Activated naive CD4-positive, alpha-beta T cell treated with anti-CD3 and anti-CD28 coated beads, Interleukin-2, amount 10 ng/mL, durations not matched to agents 7 days and 5 days (primary cell): ENCODE measurements around the gene DNAJB13.

Experiments
- CTCF ChIA-PET: fragments of 350-600 bp; sonication (Branson Sonifier 250); formaldehyde crosslinking; loops from one replicate; lab custom pipeline; 2021; ENCODE audit warnings: antibody characterized with exemption; lab: Charles Lee
- DNase-seq: peaks from one replicate; pipeline ENCODE4 v3.0.0-alpha.2; 2020
- H3K27ac Mint-ChIP-seq: one replicate; pipeline ENCODE4 v1.8.0; 2021; ENCODE audit warnings: mild to moderate bottlenecking, moderate library complexity, mixed read lengths
- H3K27me3 Mint-ChIP-seq: one replicate; pipeline ENCODE4 v1.8.0; 2021; ENCODE audit warnings: mild to moderate bottlenecking, mixed read lengths
- H3K36me3 Mint-ChIP-seq: one replicate; pipeline ENCODE4 v1.8.0; 2021; ENCODE audit warnings: mixed read lengths
- H3K4me1 Mint-ChIP-seq: one replicate; pipeline ENCODE4 v1.8.0; 2021; ENCODE audit warnings: mixed read lengths
- H3K4me3 Mint-ChIP-seq: one replicate; pipeline ENCODE4 v1.8.0; 2021; ENCODE audit warnings: mild to moderate bottlenecking, moderate library complexity, mixed read lengths
- H3K9me3 Mint-ChIP-seq: one replicate; pipeline ENCODE4 v1.8.0; 2021; ENCODE audit warnings: mixed read lengths

DNAJB13 gene

GRCh38 chr11:73940801-73941570, 9.8 kb upstream of the DNAJB13 start:
- no peaks in the 10 kb centered on the region for H3K4me1 Mint-ChIP-seq
- CTCF ChIA-PET: interaction anchor here (1.5 kb wide), 1 partner anchor 10 kb away, joined by 3 read pairs; no protein-coding TSS in a partner anchor
- no peak overlapping the region for H3K27ac Mint-ChIP-seq
- no peaks in the 10 kb centered on the region for H3K27me3 Mint-ChIP-seq
- no peaks in the 10 kb centered on the region for H3K9me3 Mint-ChIP-seq
- H3K4me3 Mint-ChIP-seq: no peak overlapping the region
- H3K36me3 Mint-ChIP-seq: no peaks in the 10 kb centered on the region
- no peak for DNase-seq

- H3K36me3 Mint-ChIP-seq: no peaks in the 10 kb centered on the region
- CTCF ChIA-PET: interaction anchor here (0.6 to 1.5 kb wide), 2 partner anchors 11 to 106 kb away, joined by 3 read pairs; no protein-coding TSS in a partner anchor
Measured at GRCh38 chr11:73942010-73942409, 8.8 kb upstream of the DNAJB13 start.

GRCh38 chr11:73944085-73944484, 6.7 kb upstream of the DNAJB13 start:
- no peak overlapping the region for H3K27ac Mint-ChIP-seq
- no peak overlapping the region for H3K4me3 Mint-ChIP-seq
- no peak for DNase-seq
- H3K36me3 Mint-ChIP-seq: no peaks in the 10 kb centered on the region
- no peaks in the 10 kb centered on the region for H3K9me3 Mint-ChIP-seq
- no peaks in the 10 kb centered on the region for H3K4me1 Mint-ChIP-seq
- H3K27me3 Mint-ChIP-seq: no peaks in the 10 kb centered on the region
- CTCF ChIA-PET: no interaction called here

More at GRCh38 chr11:73942010-73942409, 8.8 kb upstream of the DNAJB13 start:
- Mint-ChIP-seq H3K27me3 (no peaks in the 10 kb centered on the region), H3K4me1 (no peaks in the 10 kb centered on the region), H3K4me3 (no peak overlapping the region), H3K9me3 (no peaks in the 10 kb centered on the region), H3K27ac (no peak overlapping the region)
- no peak for DNase-seq

- no peaks in the 10 kb centered on the region for H3K4me1 Mint-ChIP-seq
Measured at GRCh38 chr11:73944901-73945300, 5.9 kb upstream of the DNAJB13 start.

GRCh38 chr11:73945396-73945795, 5.4 kb upstream of the DNAJB13 start:
- no peaks in the 10 kb centered on the region for H3K9me3 Mint-ChIP-seq
- no peaks in the 10 kb centered on the region for H3K36me3 Mint-ChIP-seq
- no peak overlapping the region for H3K27ac Mint-ChIP-seq
- no peaks in the 10 kb centered on the region for H3K27me3 Mint-ChIP-seq
- H3K4me3 Mint-ChIP-seq: no peak overlapping the region
- DNase-seq: no peak
- CTCF ChIA-PET: no interaction called here
- H3K4me1 Mint-ChIP-seq: no peaks in the 10 kb centered on the region

More at GRCh38 chr11:73944901-73945300, 5.9 kb upstream of the DNAJB13 start:
- Mint-ChIP-seq H3K27ac (no peak overlapping the region), H3K9me3 (no peaks in the 10 kb centered on the region), H3K4me3 (no peak overlapping the region), H3K36me3 (no peaks in the 10 kb centered on the region), H3K27me3 (no peaks in the 10 kb centered on the region)
- no peak for DNase-seq
- CTCF ChIA-PET: no interaction called here

- Mint-ChIP-seq H3K27me3 (no peaks in the 10 kb centered on the region), H3K36me3 (no peaks in the 10 kb centered on the region), H3K27ac (no peak overlapping the region), H3K4me3 (no peak overlapping the region), H3K9me3 (no peaks in the 10 kb centered on the region), H3K4me1 (no peaks in the 10 kb centered on the region)
- DNase-seq: no peak
- CTCF ChIA-PET: no interaction called here
Measured at GRCh38 chr11:73946798-73947458, 3.9 kb upstream of the DNAJB13 start.

- DNase-seq: no peak
- CTCF ChIA-PET: no interaction called here
- no peaks in the 10 kb centered on the region for H3K36me3 Mint-ChIP-seq
- no peaks in the 10 kb centered on the region for H3K27me3 Mint-ChIP-seq
- H3K4me1 Mint-ChIP-seq: no peaks in the 10 kb centered on the region
- no peak overlapping the region for H3K27ac Mint-ChIP-seq
- H3K9me3 Mint-ChIP-seq: no peaks in the 10 kb centered on the region
- H3K4me3 Mint-ChIP-seq: no peak overlapping the region
Measured at GRCh38 chr11:73949246-73949645, 1.6 kb upstream of the DNAJB13 start.

GRCh38 chr11:73949912-73950311, 914 bp upstream of the DNAJB13 start:
- no peak for DNase-seq
- Mint-ChIP-seq H3K4me3 (no peak overlapping the region), H3K36me3 (no peaks in the 10 kb centered on the region), H3K27ac (no peak overlapping the region), H3K9me3 (no peaks in the 10 kb centered on the region), H3K4me1 (no peaks in the 10 kb centered on the region), H3K27me3 (no peaks in the 10 kb centered on the region)
- CTCF ChIA-PET: no interaction called here

- H3K4me1 Mint-ChIP-seq: peaks cover 2% of the 10 kb centered on the region
- CTCF ChIA-PET: no interaction called here
- no peak overlapping the region for H3K27ac Mint-ChIP-seq
- no peak for DNase-seq
- no peaks in the 10 kb centered on the region for H3K36me3 Mint-ChIP-seq
- H3K4me3 Mint-ChIP-seq: no peak overlapping the region
- H3K27me3 Mint-ChIP-seq: peaks cover 11% of the 10 kb centered on the region
- H3K9me3 Mint-ChIP-seq: no peaks in the 10 kb centered on the region
Measured at GRCh38 chr11:73951797-73952196, 971 bp downstream of the DNAJB13 start.

- Mint-ChIP-seq H3K36me3 (no peaks in the 10 kb centered on the region), H3K27me3 (peaks cover 40% of the 10 kb centered on the region), H3K9me3 (no peaks in the 10 kb centered on the region), H3K4me1 (peaks cover 8% of the 10 kb centered on the region), H3K4me3 (peak overlapping the region; percentile 7), H3K27ac (no peak overlapping the region)
- CTCF ChIA-PET: interaction anchor here (0.6 kb wide), 1 partner anchor 1615 kb away, joined by 3 read pairs; no protein-coding TSS in a partner anchor
- DNase-seq: no peak
Measured at GRCh38 chr11:73956876-73957653, 6.2 kb downstream of the DNAJB13 start.

- Mint-ChIP-seq H3K4me1 (peaks cover 8% of the 10 kb centered on the region), H3K4me3 (peak overlapping the region; percentile 7), H3K9me3 (no peaks in the 10 kb centered on the region), H3K27ac (no peak overlapping the region), H3K27me3 (peaks cover 40% of the 10 kb centered on the region), H3K36me3 (no peaks in the 10 kb centered on the region)
- no peak for DNase-seq
- CTCF ChIA-PET: interaction anchor here (0.6 kb wide), 1 partner anchor 1615 kb away, joined by 3 read pairs; no protein-coding TSS in a partner anchor
Measured at GRCh38 chr11:73957654-73958361, 7.0 kb downstream of the DNAJB13 start.

GRCh38 chr11:73958521-73959141, 7.8 kb downstream of the DNAJB13 start:
- H3K9me3 Mint-ChIP-seq: no peaks in the 10 kb centered on the region
- peaks cover 40% of the 10 kb centered on the region for H3K27me3 Mint-ChIP-seq
- no peak overlapping the region for H3K4me3 Mint-ChIP-seq
- H3K27ac Mint-ChIP-seq: no peak overlapping the region
- no peak for DNase-seq
- H3K4me1 Mint-ChIP-seq: peaks cover 8% of the 10 kb centered on the region
- H3K36me3 Mint-ChIP-seq: no peaks in the 10 kb centered on the region
- CTCF ChIA-PET: no interaction called here

GRCh38 chr11:73961321-73961720, 10.5 kb downstream of the DNAJB13 start:
- Mint-ChIP-seq H3K4me3 (no peak overlapping the region), H3K27ac (no peak overlapping the region)
- no peak for DNase-seq

More at GRCh38 chr11:73961321-73961720, 10.5 kb downstream of the DNAJB13 start:
- no peaks in the 10 kb centered on the region for H3K36me3 Mint-ChIP-seq
- H3K9me3 Mint-ChIP-seq: no peaks in the 10 kb centered on the region
- CTCF ChIA-PET: interaction anchor here (0.6 to 1.9 kb wide), 2 partner anchors 294 to 295 kb away, joined by 3 to 5 read pairs; no protein-coding TSS in a partner anchor
- peaks cover 18% of the 10 kb centered on the region for H3K4me1 Mint-ChIP-seq
- H3K27me3 Mint-ChIP-seq: peaks cover 52% of the 10 kb centered on the region
